Esophagus mucosa (tissue), 1 donor: ENCODE measurements around the gene CRYGD. TPM values are rescaled to one million over a fixed set of nuclear protein-coding genes. Genes with fewer than 3 reads are reported as not detected.
"Not testable (repeated sequence)": the region's sequence is repeated elsewhere in the genome, so short reads cannot be mapped to it uniquely, and the experiment has no call there.

ENCODE experiments used
- ATAC-seq: fragments of 200-7000 bp; cut with Tn5 transposase; one replicate; pipeline ENCODE4 v1.9.1; 2020
- total RNA-seq: library from RNA; stranded (reverse); gene quantifications from one replicate; pipeline ENCODE4 v1.2.4, GENCODE V29; 2023
- donor health status: DM: yes; HTN: yes; CAD: no.

CRYGD gene
- total RNA-seq, 1 donor from 2014 or later: not detected

GRCh38 chr2:208129744-208130711 lies 5.7 kb upstream of the CRYGD start, which contains the start of gene CRYGC:
Gene CRYGC (minus strand): TSS chr2:208129828. CDS start chr2:208129792, 36 bp downstream.
- no peak for ATAC-seq

GRCh38 chr2:208128136-208128535 lies 3.8 kb upstream of the CRYGD start:
- ATAC-seq: no peak

GRCh38 chr2:208127090-208127489 lies 2.8 kb upstream of the CRYGD start:
- no peak for ATAC-seq

- no peak for ATAC-seq
These were observed 927 bp upstream of the CRYGD start for GRCh38 chr2:208125251-208125650.

- ATAC-seq: no peak
These were observed 2.1 kb downstream of the CRYGD start for GRCh38 chr2:208122248-208122647.

GRCh38 chr2:208118918-208119317 lies 5.4 kb downstream of the CRYGD start:
- ATAC-seq: no peak

GRCh38 chr2:208117390-208117789 lies 6.9 kb downstream of the CRYGD start:
- ATAC-seq: not testable (repeated sequence)

GRCh38 chr2:208112969-208113368 lies 11.4 kb downstream of the CRYGD start:
- ATAC-seq: no peak

- ATAC-seq: not testable (repeated sequence)
These were observed 12.0 kb downstream of the CRYGD start for GRCh38 chr2:208112273-208112745.

GRCh38 chr2:208103616-208104015 lies 20.7 kb downstream of the CRYGD start:
- ATAC-seq: no peak

- no peak for ATAC-seq
These were observed 22.4 kb downstream of the CRYGD start for GRCh38 chr2:208101716-208102631.

- no peak for ATAC-seq
These were observed 24.4 kb downstream of the CRYGD start for GRCh38 chr2:208099682-208100470.

GRCh38 chr2:208098701-208099100 lies 25.6 kb downstream of the CRYGD start:
- not testable (repeated sequence) for ATAC-seq

- no peak for ATAC-seq
These were observed 26.1 kb downstream of the CRYGD start for GRCh38 chr2:208098267-208098666.

- no peak for ATAC-seq
These were observed 26.5 kb downstream of the CRYGD start for GRCh38 chr2:208097801-208098200.

GRCh38 chr2:208097313-208097712 lies 27.0 kb downstream of the CRYGD start:
- no peak for ATAC-seq

- ATAC-seq: no peak
These were observed 28.2 kb downstream of the CRYGD start for GRCh38 chr2:208096080-208096479.

GRCh38 chr2:208093128-208093527 lies 31.2 kb downstream of the CRYGD start:
- ATAC-seq: no peak

GRCh38 chr2:208092093-208092832 lies 32.1 kb downstream of the CRYGD start:
- no peak for ATAC-seq

- ATAC-seq: no peak
These were observed 33.9 kb downstream of the CRYGD start for GRCh38 chr2:208090420-208090819.

- no peak for ATAC-seq
These were observed 38.3 kb downstream of the CRYGD start for GRCh38 chr2:208086029-208086428.
